DMS79 treated with DMSO at 0.1 percent for 48 hours (cell line): ENCODE data around the gene CERK.
A peak's percentile ranks its signal among the peaks of the same experiment; 100 is the strongest.

ENCODE experiments used
- DNase-seq: peaks from one replicate; lab custom pipeline; 2025; lab: John Stamatoyannopoulos, UW

Gene CERK

DNA sequence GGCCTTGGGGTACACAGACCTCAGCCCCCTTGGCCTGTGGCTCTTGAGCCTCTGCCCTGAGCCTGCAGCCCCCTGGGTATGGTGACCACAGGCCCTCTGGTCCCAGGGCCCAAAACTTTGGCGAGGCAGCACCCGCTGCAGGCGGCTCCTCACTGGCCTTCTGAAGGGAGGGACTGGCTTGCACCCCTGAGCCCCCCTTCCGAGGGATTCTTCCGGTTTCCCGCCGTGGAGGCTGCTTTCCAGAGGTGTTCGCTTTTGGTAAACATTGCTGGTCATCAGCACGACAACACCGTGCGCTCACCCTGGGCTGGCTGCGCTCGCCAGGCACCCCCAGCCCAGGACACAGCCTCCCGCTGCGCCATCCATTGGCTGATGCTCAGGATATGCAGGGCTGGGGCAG lies 75.8 kb downstream of the CERK start:
- DNase-seq: no peak

- peak; percentile 55 for DNase-seq
These were observed 76.7 kb downstream of the CERK start for GRCh38 chr22:46661221-46661851.

- DNase-seq: peak; percentile 84
These were observed 77.3 kb downstream of the CERK start for GRCh38 chr22:46660604-46661201.

- DNase-seq: no peak
These were observed 78.3 kb downstream of the CERK start for GRCh38 chr22:46659791-46660186.

DNA sequence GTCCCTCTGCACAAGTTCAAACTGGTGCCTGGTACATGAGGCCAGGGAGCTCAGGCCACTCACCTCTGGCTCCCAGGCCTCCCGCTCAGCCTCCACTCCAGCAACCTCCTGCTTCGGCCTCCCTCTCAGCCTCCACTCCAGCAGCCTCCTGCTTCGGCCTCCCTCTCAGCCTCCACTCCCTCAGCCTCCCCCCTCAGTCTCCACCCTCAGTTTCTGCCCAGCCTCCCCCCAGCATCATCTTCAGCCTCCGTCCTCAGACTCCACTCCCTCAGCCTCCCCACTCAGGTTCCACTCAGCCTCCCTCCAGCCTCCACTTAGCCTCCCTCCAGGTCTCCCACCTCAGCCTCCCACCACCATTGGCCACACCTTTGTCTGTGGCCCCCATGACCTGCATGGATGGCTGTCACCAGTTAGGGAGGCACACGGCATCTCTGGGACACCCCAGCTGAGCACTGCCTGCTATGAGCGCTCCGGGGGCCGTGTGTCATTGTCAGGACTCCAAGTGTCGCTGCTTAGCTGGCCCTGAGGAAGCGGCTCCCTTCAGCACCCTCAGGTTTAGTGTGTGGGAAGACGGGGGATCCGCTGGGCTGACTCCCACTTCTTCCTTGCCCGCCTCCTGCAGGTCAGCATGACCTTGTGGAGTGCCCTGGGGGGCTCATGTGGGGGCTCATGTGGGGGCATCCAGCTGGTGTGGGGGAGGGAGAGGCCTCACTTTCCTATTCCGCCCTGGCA lies 78.8 kb downstream of the CERK start:
- DNase-seq: no peak

DNA sequence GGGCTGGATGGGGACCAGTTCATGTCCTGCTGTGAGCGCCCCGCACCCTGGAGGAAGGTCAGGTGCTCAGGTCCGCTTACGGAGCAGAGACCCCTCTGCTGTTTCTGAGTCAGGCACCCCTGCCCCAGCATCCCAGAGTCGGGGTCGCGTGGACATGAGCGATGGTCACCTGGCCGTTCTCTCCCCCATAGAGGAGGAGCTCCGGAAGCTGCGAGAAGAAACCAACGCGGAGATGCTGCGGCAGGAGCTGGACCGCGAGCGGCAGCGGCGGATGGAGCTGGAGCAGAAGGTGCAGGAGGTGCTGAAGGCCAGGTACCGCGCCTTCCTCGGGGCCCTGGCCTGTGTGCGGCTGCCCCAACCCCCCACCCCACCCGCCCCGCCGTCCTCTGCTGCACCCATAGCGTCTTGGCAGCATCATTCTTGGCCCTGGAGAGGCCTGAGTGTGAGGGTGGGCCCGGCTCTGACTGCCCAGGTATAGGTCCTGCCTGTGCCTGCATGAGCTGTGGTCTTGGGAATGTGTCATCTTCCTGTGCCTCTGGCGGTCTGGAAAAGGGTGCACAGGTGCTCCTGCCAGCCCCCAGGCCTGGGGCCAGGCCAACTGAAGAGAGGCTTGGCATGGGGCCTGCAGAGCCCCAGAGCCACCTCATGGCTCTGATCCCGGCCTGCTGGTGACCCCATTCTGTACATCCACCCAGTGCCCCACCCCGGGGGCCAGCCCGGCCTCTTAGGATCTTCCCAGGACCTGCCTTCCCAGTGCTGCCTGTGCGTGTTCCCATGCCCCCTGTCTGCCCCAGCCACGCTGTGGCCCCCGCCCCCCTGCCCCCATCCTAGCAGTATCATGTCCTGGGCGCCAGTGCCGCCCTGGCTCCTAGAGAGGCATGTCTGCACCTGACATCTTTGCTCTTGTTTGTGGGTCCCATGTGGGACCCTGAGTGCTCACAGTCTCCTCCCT lies 79.8 kb downstream of the CERK start:
- no peak for DNase-seq

- no peak for DNase-seq
These were observed 80.4 kb downstream of the CERK start for GRCh38 chr22:46657655-46657953.

GRCh38 chr22:46656856-46657654 lies 81.0 kb downstream of the CERK start:
- DNase-seq: no peak

DNA sequence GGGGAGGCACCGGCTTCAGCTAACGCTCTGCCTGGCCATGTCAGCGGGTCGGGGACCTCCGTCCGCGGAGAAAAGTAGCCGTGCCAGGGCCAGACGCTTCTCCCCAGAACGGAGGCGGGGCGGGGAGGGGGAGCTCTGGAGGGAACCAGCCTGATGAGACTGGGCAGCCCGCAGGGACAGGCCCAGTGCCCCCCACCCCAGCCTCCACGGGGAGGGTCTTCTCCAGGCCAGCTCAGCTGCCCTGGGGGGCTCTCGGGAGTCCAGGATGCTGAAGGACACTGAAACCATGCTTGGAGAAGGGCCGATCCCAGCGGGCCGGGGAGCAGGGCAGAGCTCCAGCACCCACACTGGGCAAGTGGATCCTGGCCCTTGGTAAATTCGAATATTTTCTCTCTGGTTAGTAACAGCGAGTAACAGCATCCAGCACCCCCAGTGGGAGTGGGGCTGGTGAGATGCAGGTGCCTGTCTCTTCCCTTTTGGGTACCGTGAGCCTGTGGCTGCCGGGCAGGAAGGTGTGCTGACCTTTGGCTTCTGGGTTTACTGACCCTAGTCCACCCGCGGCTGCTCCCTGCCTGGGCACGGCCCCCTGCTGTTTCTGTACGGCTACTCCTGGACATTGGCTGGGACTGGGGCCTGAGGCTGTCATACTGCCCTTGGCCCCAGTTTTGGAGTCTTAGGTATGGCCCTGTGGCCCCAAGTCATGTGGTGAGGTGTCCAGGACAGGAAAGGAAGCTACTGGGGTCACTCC lies 82.0 kb downstream of the CERK start:
- no peak for DNase-seq

DNA sequence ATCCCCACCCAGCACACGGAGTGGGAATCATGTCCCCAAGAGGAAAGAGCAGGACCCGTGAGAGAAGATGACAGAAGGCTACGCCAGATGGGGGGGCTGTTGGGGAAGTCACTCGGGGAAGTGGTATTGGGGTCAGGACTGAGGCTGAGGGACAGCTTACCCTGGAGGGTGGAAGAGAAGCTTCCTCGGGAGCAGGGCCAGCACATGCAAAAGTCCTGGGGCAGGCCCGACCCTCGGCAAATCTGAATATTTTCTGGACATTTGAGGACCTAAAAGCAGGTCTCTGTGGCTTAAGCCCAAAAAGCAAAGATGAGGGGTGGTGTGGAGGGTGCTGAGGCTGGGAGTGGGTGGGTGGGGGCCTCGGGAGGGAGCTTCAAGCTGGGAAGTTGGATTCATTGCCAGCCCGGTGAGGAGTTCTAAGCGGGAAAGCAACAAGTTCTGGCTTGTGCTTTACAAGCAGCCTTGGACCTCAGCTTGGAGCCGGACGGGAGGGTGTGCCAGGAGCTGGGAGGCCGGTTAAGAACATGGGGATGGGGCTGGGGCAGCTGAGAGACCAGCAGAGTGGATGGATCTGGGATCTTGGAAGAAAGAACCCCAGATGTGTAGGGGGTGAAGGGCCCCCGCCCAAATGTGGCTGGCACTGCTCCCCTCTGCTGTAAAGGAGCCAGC lies 83.0 kb downstream of the CERK start:
- DNase-seq: no peak

DNA sequence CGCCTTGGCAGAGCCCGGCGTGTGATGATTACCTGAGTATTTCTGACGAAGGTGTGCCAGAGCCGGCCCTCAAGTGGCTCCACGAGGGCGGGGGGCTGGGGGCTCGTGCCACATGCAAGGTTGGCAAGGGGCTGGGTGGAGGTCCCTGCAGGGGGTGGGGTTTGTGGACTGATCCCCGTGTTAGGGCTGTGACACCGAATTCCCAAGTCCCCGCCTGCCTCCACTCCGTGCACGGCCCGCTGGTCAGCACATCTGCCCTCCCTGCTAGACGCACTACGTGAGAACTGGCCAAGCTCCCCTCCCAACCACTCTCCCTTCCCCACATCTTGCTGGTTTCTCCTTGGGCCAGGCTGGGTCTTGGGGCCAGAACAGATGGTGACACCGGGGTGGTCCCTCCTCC lies 83.6 kb downstream of the CERK start:
- DNase-seq: no peak

DNA sequence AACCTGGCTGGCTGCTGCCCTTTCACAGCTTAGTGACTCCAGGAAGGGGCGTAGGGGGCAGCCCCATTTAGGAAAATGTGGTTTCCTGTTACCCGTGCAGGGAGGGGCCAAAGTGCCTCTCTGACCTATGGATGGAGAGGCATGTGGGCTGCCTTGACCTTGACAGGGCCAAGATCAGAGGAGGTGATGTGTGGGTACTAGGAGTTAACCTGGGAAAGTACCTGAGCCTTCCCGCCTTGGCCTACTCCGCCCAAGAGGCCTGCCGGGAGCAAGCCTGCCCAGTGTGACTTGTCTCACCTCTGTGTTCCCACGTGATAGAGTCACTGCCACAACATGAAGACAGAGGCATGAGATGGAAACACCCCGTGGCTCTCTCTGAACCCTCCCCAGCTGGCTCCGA lies 84.5 kb downstream of the CERK start:
- no peak for DNase-seq

- DNase-seq: no peak
These were observed 85.2 kb downstream of the CERK start for GRCh38 chr22:46652847-46653331.

DNA sequence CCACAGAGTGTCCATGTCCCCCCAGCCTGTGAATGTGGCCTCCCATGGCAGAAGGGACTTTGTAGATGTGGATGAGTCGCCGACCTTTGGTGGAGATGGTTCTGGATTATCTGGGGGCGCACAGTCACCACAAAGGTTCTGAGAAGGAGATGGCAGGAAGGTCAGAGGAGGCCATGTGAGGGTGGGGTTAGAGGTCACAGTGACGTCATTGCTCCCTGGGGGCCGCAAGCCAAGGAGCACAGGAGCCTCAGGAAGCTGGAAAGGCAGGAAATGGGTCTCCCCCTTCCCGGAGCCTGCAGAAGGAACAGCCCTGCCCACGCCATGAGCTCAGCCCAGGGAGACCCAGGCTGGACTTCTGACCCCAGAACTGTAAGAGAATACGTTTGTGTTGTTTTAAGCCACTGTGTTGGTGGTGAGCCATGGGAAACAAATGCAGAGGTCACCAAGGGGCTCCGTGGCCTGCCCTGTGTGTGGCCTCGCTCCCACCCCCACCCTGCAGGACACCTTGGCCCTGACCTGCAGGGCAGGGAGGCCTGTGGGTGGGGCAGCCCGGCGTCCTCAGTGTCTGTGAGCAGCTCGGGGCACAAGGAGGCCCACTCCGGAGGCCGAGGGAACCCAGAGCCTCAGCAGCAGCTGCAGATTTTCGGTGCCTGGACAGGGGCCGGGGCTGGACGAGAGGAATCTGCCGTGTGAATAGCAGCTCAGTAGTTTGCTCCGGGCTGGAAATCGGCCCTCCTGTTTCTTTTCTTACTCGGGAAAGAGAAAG lies 85.8 kb downstream of the CERK start:
- DNase-seq: no peak

GRCh38 chr22:46651316-46651715 lies 86.7 kb downstream of the CERK start:
- no peak for DNase-seq

DNA sequence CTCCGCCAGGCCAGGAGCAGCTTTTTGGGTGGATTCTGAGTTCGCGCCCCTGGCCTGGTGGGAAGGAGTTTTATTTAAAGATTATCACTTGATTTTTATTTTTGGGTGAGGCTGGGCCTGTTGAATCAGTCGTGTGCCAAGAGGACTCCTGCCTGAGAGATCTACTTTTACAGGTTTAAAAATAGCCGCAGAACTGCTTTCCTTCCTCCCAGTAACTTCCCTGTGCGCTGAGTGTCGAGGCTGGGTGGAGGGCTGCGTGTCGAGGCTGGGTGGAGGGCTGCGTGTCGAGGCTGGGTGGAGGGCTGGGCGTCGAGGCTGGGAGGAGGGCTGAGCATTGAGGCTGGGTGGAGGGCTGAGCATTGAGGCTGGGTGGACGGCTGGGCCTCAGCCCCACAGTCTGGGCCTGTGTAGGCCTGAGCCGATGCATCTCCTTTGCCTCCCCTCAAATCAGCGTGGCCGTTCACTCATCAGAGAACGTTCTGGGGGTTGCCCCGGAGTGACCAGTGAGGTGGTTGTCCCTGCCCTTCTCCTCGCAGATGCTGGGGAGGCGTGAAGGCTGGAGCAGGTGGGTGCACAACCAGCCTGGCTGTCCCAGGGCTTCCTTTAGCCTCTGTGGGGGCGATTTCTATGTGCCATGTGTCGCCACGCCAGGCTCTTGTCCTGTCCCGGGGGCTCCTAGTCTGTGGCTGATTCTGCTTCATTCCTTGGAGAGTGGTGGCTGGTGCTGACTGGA lies 87.8 kb downstream of the CERK start:
- no peak for DNase-seq

GRCh38 chr22:46649141-46650077 lies 88.6 kb downstream of the CERK start:
- peak; percentile 31 for DNase-seq
